Mesenchymal stem cell (in vitro differentiated cells and primary cell): ENCODE measurements around the gene MEN1.

Experiments
- DNase-seq: peaks from one replicate; pipeline ENCODE4 v3.0.0-alpha.2; 2013
- H2AFZ ChIP-seq: one replicate; pipeline ENCODE4 v1.6.1; 2013; ENCODE audit warnings: low read depth, mild to moderate bottlenecking, control low read depth, inconsistent platforms, low read length, moderate library complexity
- H2AK5ac ChIP-seq: 2 replicates; pipeline ENCODE4 v1.6.1; 2013; ENCODE audit warnings: low read length, moderate library complexity, mild to moderate bottlenecking, inconsistent platforms; ENCODE audit not compliant: severe bottlenecking
- H2BK120ac ChIP-seq: one replicate; pipeline ENCODE4 v1.6.1; 2013; ENCODE audit warnings: low read depth, mild to moderate bottlenecking, inconsistent platforms, low read length, moderate library complexity
- H2BK12ac ChIP-seq, 2 experiments: one replicate each; pipeline ENCODE4 v1.6.1; 2013; ENCODE audit warnings: inconsistent platforms in 2 of 2, low read length in 2 of 2, mild to moderate bottlenecking in 2 of 2, moderate library complexity in 2 of 2, control low read depth in 1 of 2
- H2BK15ac ChIP-seq: one replicate; pipeline ENCODE4 v1.6.1; 2013; ENCODE audit warnings: mild to moderate bottlenecking, low read depth, inconsistent platforms; ENCODE audit not compliant: poor library complexity, severe bottlenecking
- H2BK5ac ChIP-seq: 2 replicates; pipeline ENCODE4 v1.6.1; 2013; ENCODE audit warnings: low read depth, mild to moderate bottlenecking, low read length, control low read depth, inconsistent platforms; ENCODE audit not compliant: poor library complexity, severe bottlenecking
- H3K14ac ChIP-seq, 2 experiments: one replicate each; pipeline ENCODE4 v1.6.1; 2013; ENCODE audit warnings: inconsistent platforms in 2 of 2, low read length in 2 of 2, control low read depth in 1 of 2, mild to moderate bottlenecking in 1 of 2, moderate library complexity in 1 of 2
- H3K18ac ChIP-seq, 2 experiments: one replicate each; pipeline ENCODE4 v1.6.1; 2013; ENCODE audit warnings: inconsistent platforms in 2 of 2, low read length in 2 of 2, control low read depth in 1 of 2, low read depth in 1 of 2, mild to moderate bottlenecking in 1 of 2
- H3K23ac ChIP-seq, 2 experiments: one replicate each; pipeline ENCODE4 v1.6.1; 2013; ENCODE audit warnings: inconsistent platforms in 2 of 2, low read length in 2 of 2, mild to moderate bottlenecking in 2 of 2, moderate library complexity in 2 of 2, control low read depth in 1 of 2
- H3K27ac ChIP-seq: 2 replicates; pipeline ENCODE4 v1.5.1; 2013; ENCODE audit warnings: mild to moderate bottlenecking, moderate library complexity, low read length, control low read depth, inconsistent platforms; ENCODE audit not compliant: poor library complexity, severe bottlenecking
- H3K27me3 ChIP-seq, 2 experiments: 2 replicates each; pipeline versions ENCODE4 v1.6.1 to v1.7.0; 2013; ENCODE audit warnings: low read length in 2 of 2, mild to moderate bottlenecking in 2 of 2, moderate library complexity in 2 of 2, control low read depth in 1 of 2, inconsistent platforms in 1 of 2; ENCODE audit not compliant: control insufficient read depth in 1 of 2, insufficient read depth in 1 of 2
- H3K36me3 ChIP-seq, 2 experiments: 2 replicates each; pipeline versions ENCODE4 v1.6.1 to v1.7.0; 2013; ENCODE audit warnings: low read length in 2 of 2, control low read depth in 1 of 2, inconsistent platforms in 1 of 2, low read depth in 1 of 2, mild to moderate bottlenecking in 1 of 2; ENCODE audit not compliant: insufficient read depth in 2 of 2, control insufficient read depth in 1 of 2
- H3K4ac ChIP-seq, 2 experiments: one replicate each; pipeline ENCODE4 v1.6.1; 2013; ENCODE audit warnings: inconsistent platforms in 2 of 2, low read length in 2 of 2, mild to moderate bottlenecking in 2 of 2, moderate library complexity in 2 of 2, control low read depth in 1 of 2, low read depth in 1 of 2
- H3K4me1 ChIP-seq: 2 replicates; pipeline ENCODE4 v1.6.1; 2013; ENCODE audit warnings: low read depth, low read length, control low read depth; ENCODE audit not compliant: control insufficient read depth, insufficient read depth
- H3K4me2 ChIP-seq: 2 replicates; pipeline ENCODE4 v1.6.1; 2013; ENCODE audit warnings: low read length, mild to moderate bottlenecking, inconsistent platforms; ENCODE audit not compliant: poor library complexity, severe bottlenecking
- H3K4me3 ChIP-seq, 2 experiments: 2 replicates each; pipeline versions ENCODE4 v1.5.1 to v1.7.0; 2013; ENCODE audit warnings: low read length in 2 of 2, mild to moderate bottlenecking in 2 of 2, control low read depth in 1 of 2, low read depth in 1 of 2; ENCODE audit not compliant: insufficient read depth in 1 of 2
- H3K79me1 ChIP-seq: replicated peaks from 2 replicates; pipeline ENCODE4 v1.6.1; 2013; ENCODE audit warnings: mild to moderate bottlenecking, control low read depth, low read length, inconsistent platforms; ENCODE audit not compliant: poor library complexity, severe bottlenecking
- H3K9ac ChIP-seq: 2 replicates; pipeline ENCODE4 v1.7.0; 2013; ENCODE audit warnings: mild to moderate bottlenecking, low read length, moderate library complexity
- H3K9me3 ChIP-seq: 2 replicates; pipeline ENCODE4 v1.7.0; 2013; ENCODE audit warnings: mild to moderate bottlenecking, low read length; ENCODE audit not compliant: control insufficient read depth
- H4K8ac ChIP-seq: one replicate; pipeline ENCODE4 v1.6.1; 2013; ENCODE audit warnings: inconsistent platforms, mild to moderate bottlenecking, low read length, moderate library complexity
- H4K91ac ChIP-seq: one replicate; pipeline ENCODE4 v1.6.1; 2013; ENCODE audit warnings: mild to moderate bottlenecking, low read length, inconsistent platforms
- WGBS: methylation state at CpG from one replicate; pipeline ENCODE4 v1.1.7; 2013; ENCODE audit warnings: mixed read lengths; 5-methylcytosine and 5-hydroxymethylcytosine counted together

Gene MEN1

GRCh38 chr11:64777449-64778222 is 32.7 kb downstream of the MEN1 start:
- Histone ChIP-seq H2AK5ac (no peak overlapping the region), H3K9ac (peak overlapping the region; percentile 94), H2BK12ac (no peak overlapping the region), H3K36me3 (peaks cover 20 to 51% of the 10 kb centered on the region in 2 experiments), H3K4me1 (peaks cover 7% of the 10 kb centered on the region), H3K4me2 (peak overlapping the region; percentile 89), H4K91ac (peak overlapping the region; percentile 94), H2BK15ac (peak overlapping the region; percentile 52), H3K79me1 (peaks cover 3% of the 10 kb centered on the region), H3K18ac (peak overlapping the region; percentile 91 to 92), H3K4ac (peak overlapping the region; percentile 86 to 97), H3K23ac (peak overlapping the region in 1 of 2 experiments; percentile 98), H2BK5ac (peak overlapping the region; percentile 99), H3K14ac (peak overlapping the region; percentile 95 to 96), H3K27ac (peak overlapping the region; percentile 26), H3K9me3 (no peaks in the 10 kb centered on the region), H3K4me3 (peak overlapping the region; percentile 95), H3K27me3 (no peaks in the 10 kb centered on the region), H2AFZ (no peak overlapping the region), H4K8ac (peak overlapping the region; percentile 92), H2BK120ac (peak overlapping the region; percentile 88)
- DNase-seq = peak; percentile 84
- WGBS = under 1% methylated on average over 37 of the region's 98 CpGs

- Histone ChIP-seq H3K4ac (no peak overlapping the region), H3K36me3 (peaks cover 21 to 54% of the 10 kb centered on the region in 2 experiments), H4K8ac (no peak overlapping the region), H3K4me1 (peaks cover 8% of the 10 kb centered on the region), H3K23ac (no peak overlapping the region), H2BK15ac (no peak overlapping the region), H3K18ac (no peak overlapping the region), H3K27ac (no peak overlapping the region), H2BK12ac (no peak overlapping the region), H3K9me3 (no peaks in the 10 kb centered on the region), H2AK5ac (no peak overlapping the region), H2BK5ac (no peak overlapping the region), H2BK120ac (peak overlapping the region; percentile 11), H3K79me1 (peaks cover 3% of the 10 kb centered on the region), H2AFZ (no peak overlapping the region), H3K4me3 (peak overlapping the region; percentile 35 to 95), H3K9ac (peak overlapping the region; percentile 92), H3K4me2 (peak overlapping the region; percentile 89), H3K27me3 (no peaks in the 10 kb centered on the region), H3K14ac (no peak overlapping the region), H4K91ac (no peak overlapping the region)
- WGBS = 32% methylated on average over 2 of the region's 3 CpGs
- no peak for DNase-seq
Measured at GRCh38 chr11:64776875-64777274, 33.5 kb downstream of the MEN1 start.

- Histone ChIP-seq H3K4me1 (peaks cover 8% of the 10 kb centered on the region), H3K27ac (no peak overlapping the region), H3K14ac (no peak overlapping the region), H3K4me2 (peak overlapping the region; percentile 89), H2BK120ac (no peak overlapping the region), H3K9ac (peak overlapping the region; percentile 92), H2AK5ac (no peak overlapping the region), H2AFZ (no peak overlapping the region), H3K18ac (no peak overlapping the region), H3K36me3 (peaks cover 21 to 58% of the 10 kb centered on the region in 2 experiments), H3K79me1 (peaks cover 5% of the 10 kb centered on the region), H3K4me3 (peak overlapping the region in 1 of 2 experiments; percentile 95), H2BK15ac (no peak overlapping the region), H4K91ac (no peak overlapping the region), H3K4ac (no peak overlapping the region), H3K27me3 (no peaks in the 10 kb centered on the region), H2BK12ac (no peak overlapping the region), H3K23ac (no peak overlapping the region), H3K9me3 (no peaks in the 10 kb centered on the region), H2BK5ac (no peak overlapping the region), H4K8ac (no peak overlapping the region)
- 95% methylated on average over 6 of the region's 6 CpGs for WGBS
- DNase-seq = no peak
Measured at GRCh38 chr11:64776425-64776824, 33.9 kb downstream of the MEN1 start.

- Histone ChIP-seq H2BK15ac (no peak overlapping the region), H2BK12ac (no peak overlapping the region), H3K18ac (no peak overlapping the region), H2AK5ac (no peak overlapping the region), H3K79me1 (peaks cover 21% of the 10 kb centered on the region), H3K14ac (no peak overlapping the region), H3K23ac (no peak overlapping the region), H3K27me3 (no peaks in the 10 kb centered on the region), H3K27ac (no peak overlapping the region), H2BK120ac (no peak overlapping the region), H3K4me2 (no peak overlapping the region), H3K4me3 (no peak overlapping the region), H3K9me3 (no peaks in the 10 kb centered on the region), H4K91ac (no peak overlapping the region), H3K4ac (no peak overlapping the region), H2BK5ac (no peak overlapping the region), H2AFZ (no peak overlapping the region), H3K9ac (peak overlapping the region; percentile 17), H4K8ac (no peak overlapping the region), H3K36me3 (peaks cover 37 to 77% of the 10 kb centered on the region in 2 experiments), H3K4me1 (peaks cover 5% of the 10 kb centered on the region)
- whole genome bisulfite sequencing = 94% methylated on average over 5 of the region's 5 CpGs
- DNase-seq = no peak
Measured at GRCh38 chr11:64774144-64774543, 36.2 kb downstream of the MEN1 start.
